Measurements from ENCODE around the gene IMPDH1.

Gene IMPDH1

GRCh38 chr7:128404886-128405470, 4.8 kb downstream of the IMPDH1 start:
- DNase-seq: no peak

GRCh38 chr7:128404143-128404681, 5.6 kb downstream of the IMPDH1 start:
- no peak for DNase-seq

GRCh38 chr7:128403676-128404075, 6.1 kb downstream of the IMPDH1 start:
- DNase-seq: no peak

GRCh38 chr7:128402356-128402755, 7.4 kb downstream of the IMPDH1 start:
- DNase-seq: no peak

GRCh38 chr7:128400566-128400965, 9.2 kb downstream of the IMPDH1 start:
- DNase-seq: no peak

- DNase-seq: no peak
These were observed 9.8 kb downstream of the IMPDH1 start for GRCh38 chr7:128399991-128400390.

GRCh38 chr7:128398841-128399135, 11.0 kb downstream of the IMPDH1 start:
- no peak for DNase-seq

- peak; percentile 59 to 60 for DNase-seq
These were observed 11.6 kb downstream of the IMPDH1 start for GRCh38 chr7:128398016-128398840.

GRCh38 chr7:128396357-128396756, 13.4 kb downstream of the IMPDH1 start:
- no peak for DNase-seq

- no peak for DNase-seq
These were observed 14.0 kb downstream of the IMPDH1 start for GRCh38 chr7:128395748-128396147.

- no peak for DNase-seq
These were observed 14.8 kb downstream of the IMPDH1 start for GRCh38 chr7:128394904-128395496.

- DNase-seq: no peak
These were observed 16.1 kb downstream of the IMPDH1 start for GRCh38 chr7:128393526-128394330.

GRCh38 chr7:128392446-128393327, 17.1 kb downstream of the IMPDH1 start:
- no peak for DNase-seq

- DNase-seq: no peak
These were observed 18.0 kb downstream of the IMPDH1 start for GRCh38 chr7:128391805-128392204.

- DNase-seq: no peak
These were observed 18.8 kb downstream of the IMPDH1 start for GRCh38 chr7:128390871-128391565.

GRCh38 chr7:128389618-128390329, 20.0 kb downstream of the IMPDH1 start:
- no peak for DNase-seq

- DNase-seq: no peak
These were observed 20.6 kb downstream of the IMPDH1 start for GRCh38 chr7:128389085-128389617.

GRCh38 chr7:128388145-128388485, 21.7 kb downstream of the IMPDH1 start:
- DNase-seq: no peak

GRCh38 chr7:128387216-128388144, 22.3 kb downstream of the IMPDH1 start:
- DNase-seq: peak; percentile 77 to 80

Measured in stimulated activated CD4-positive, alpha-beta T cell treated with anti-CD3 and anti-CD28 coated beads, Interleukin-2, amount 100 ng/mL, for 24 hours (primary cell).